Prostate gland (tissue), 2 donors: ENCODE results near the gene SMAD7. TPM values are rescaled to one million over a fixed set of nuclear protein-coding genes. Genes with fewer than 3 reads are reported as not detected.
"Not testable (repeated sequence)": the region's sequence is repeated elsewhere in the genome, so short reads cannot be mapped to it uniquely, and the experiment has no call there.

Source experiments
- DNase-seq: peaks from one replicate; pipeline ENCODE4 v3.0.0-alpha.2; 2019; ENCODE audit warnings: low spot score
- H3K27ac ChIP-seq, 2 donors: fragments of 200-600 bp; sonication (generic); 2 replicates each; pipeline ENCODE4 v1.5.1; 2017 to 2019
- H3K27me3 ChIP-seq: fragments of 200-600 bp; sonication (generic); replicated peaks from 2 replicates; pipeline ENCODE4 v1.5.1; 2019; ENCODE audit not compliant: insufficient read depth
- H3K36me3 ChIP-seq, 2 donors: fragments of 200-600 bp; sonication (generic); 1 replicate in 1 of 2; 2 replicates in 1 of 2; pipeline versions ENCODE4 v1.5.1 to v1.8.1; 2017 to 2019
- H3K4me1 ChIP-seq: fragments of 200-600 bp; sonication (generic); replicated peaks from 2 replicates; pipeline ENCODE4 v1.5.1; 2019
- H3K4me3 ChIP-seq, 2 donors: fragments of 200-600 bp; sonication (generic); 2 replicates each; pipeline ENCODE4 v1.5.1; 2017 to 2019
- H3K9me3 ChIP-seq: fragments of 200-600 bp; sonication (generic); 2 replicates; pipeline ENCODE4 v1.5.1; 2017
- CTCF ChIP-seq, 4 experiments: fragments of 200-600 bp in 2 of 4; fragments of 450-650 bp in 2 of 4; sonication (generic) in 2 of 4; IDR thresholded peaks; 1 replicate in 3 of 4; 2 replicates in 1 of 4; pipeline ENCODE4 v1.5.1; 2016 to 2019; ENCODE audit warnings: antibody characterized with exemption in 4 of 4, mild to moderate bottlenecking in 2 of 4, moderate library complexity in 2 of 4
- POLR2A ChIP-seq: fragments of 450-650 bp; IDR thresholded peaks from one replicate; pipeline ENCODE4 v1.6.1; 2016; ENCODE audit warnings: antibody characterized with exemption, mild to moderate bottlenecking
- POLR2AphosphoS5 ChIP-seq: sonication (generic); formaldehyde crosslinking; IDR thresholded peaks from one replicate; pipeline ENCODE4 v1.6.1; 2017; ENCODE audit warnings: antibody characterized with exemption
- WGBS: methylation state at CpG from one replicate; pipeline ENCODE4 v1.1.5; 2018; 5-methylcytosine and 5-hydroxymethylcytosine counted together
- intact Hi-C: fragments of 100-400 bp; cut with DNase I; formaldehyde crosslinking; loops from one replicate; pipeline ENCODE4 v1.14.2; 2022
- total RNA-seq, 2 donors: library from RNA; depleted of rRNA; stranded (reverse); fragments of >200 nt; gene quantifications; one replicate each; pipeline ENCODE4 v1.1.0, GENCODE V29; 2016

SMAD7 gene
- total RNA-seq, 2 donors from 2014 or later = 29.3 to 31.0 TPM

- no peak for DNase-seq
- intact Hi-C loops = no loop called here
- no peak for TF ChIP-seq CTCF (IDR thresholded peaks at IDR 0.05)
- no peak for TF ChIP-seq POLR2AphosphoS5
- no peak for TF ChIP-seq POLR2A
- 94% methylated on average over 23 of the region's 23 CpGs for WGBS
- H3K27ac ChIP-seq = no peak overlapping the region
- H3K4me1 ChIP-seq = no peaks in the 10 kb centered on the region
- no peaks in the 10 kb centered on the region for H3K27me3 ChIP-seq
- H3K9me3 ChIP-seq = no peaks in the 10 kb centered on the region
- H3K4me3 ChIP-seq = no peak overlapping the region
- no peaks in the 10 kb centered on the region for H3K36me3 ChIP-seq
These were observed 79.2 kb downstream of the SMAD7 start for GRCh38 chr18:48871391-48872166.

- H3K27me3 ChIP-seq, H3K4me3 ChIP-seq, DNase-seq, H3K27ac ChIP-seq, H3K36me3 ChIP-seq, H3K9me3 ChIP-seq, intact Hi-C loops, H3K4me1 ChIP-seq: not testable (repeated sequence)
- 97% methylated on average over 13 of the region's 13 CpGs for WGBS
These were observed 79.8 kb downstream of the SMAD7 start for GRCh38 chr18:48870926-48871325.
